IPS-15b (cell line): ENCODE results near the gene RTN4R.
"Not testable (repeated sequence)": the region's sequence is repeated elsewhere in the genome, so short reads cannot be mapped to it uniquely, and the experiment has no call there.

Source experiments
- H3K27me3 ChIP-seq: one replicate; pipeline ENCODE4 v1.6.1; 2013; ENCODE audit warnings: low read length; ENCODE audit not compliant: control insufficient read depth, insufficient read depth
- H3K36me3 ChIP-seq: one replicate; pipeline ENCODE4 v1.6.1; 2013; ENCODE audit warnings: low read length; ENCODE audit not compliant: control insufficient read depth, insufficient read depth
- H3K4me1 ChIP-seq: one replicate; pipeline ENCODE4 v1.6.1; 2013; ENCODE audit warnings: mild to moderate bottlenecking, low read length; ENCODE audit not compliant: control insufficient read depth, insufficient read depth
- H3K4me3 ChIP-seq: one replicate; pipeline ENCODE4 v1.5.1; 2013; ENCODE audit warnings: low read depth, low read length
- H3K9ac ChIP-seq: one replicate; pipeline ENCODE4 v1.6.1; 2013; ENCODE audit warnings: low read depth, mild to moderate bottlenecking, low read length
- H3K9me3 ChIP-seq: one replicate; pipeline ENCODE4 v1.6.1; 2013; ENCODE audit warnings: mild to moderate bottlenecking, low read length; ENCODE audit not compliant: control insufficient read depth, insufficient read depth

The RTN4R gene

GRCh38 chr22:20263404-20264281, 4.5 kb downstream of the RTN4R start:
- H3K27me3 ChIP-seq, H3K36me3 ChIP-seq, H3K9me3 ChIP-seq, H3K4me1 ChIP-seq, H3K9ac ChIP-seq, H3K4me3 ChIP-seq: not testable (repeated sequence)

DNA sequence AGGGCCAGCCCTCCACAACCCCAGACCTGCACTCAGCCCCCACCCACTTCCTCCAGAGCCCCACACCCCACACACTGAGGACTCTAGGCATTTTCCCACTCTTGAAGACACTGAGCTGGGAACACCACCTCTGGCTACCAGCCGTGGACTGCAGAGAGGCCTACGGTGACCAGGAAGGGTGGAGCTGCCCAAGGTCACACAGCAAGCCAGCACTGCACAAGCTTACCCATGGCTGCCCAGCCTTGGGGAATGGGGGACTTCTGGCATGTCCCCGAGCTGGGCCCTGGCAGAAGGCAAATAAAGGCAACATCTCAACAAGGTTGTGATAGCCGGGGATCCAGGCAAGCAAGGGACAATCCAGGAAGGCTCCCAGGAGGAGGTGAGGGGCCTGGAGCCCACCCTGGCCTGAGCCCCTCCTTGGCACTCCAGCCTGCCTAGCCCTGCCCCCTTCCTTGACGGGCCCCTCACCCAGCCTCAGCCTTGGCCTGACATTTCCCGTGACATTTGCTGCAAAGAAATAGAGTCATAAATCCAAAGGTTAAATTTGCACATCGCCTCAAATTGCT, 5.5 kb downstream of the RTN4R start:
- Histone ChIP-seq H3K4me3 (no peak overlapping the region), H3K9ac (no peak overlapping the region), H3K9me3 (no peaks in the 10 kb centered on the region), H3K36me3 (no peaks in the 10 kb centered on the region), H3K4me1 (no peaks in the 10 kb centered on the region), H3K27me3 (no peaks in the 10 kb centered on the region)

DNA sequence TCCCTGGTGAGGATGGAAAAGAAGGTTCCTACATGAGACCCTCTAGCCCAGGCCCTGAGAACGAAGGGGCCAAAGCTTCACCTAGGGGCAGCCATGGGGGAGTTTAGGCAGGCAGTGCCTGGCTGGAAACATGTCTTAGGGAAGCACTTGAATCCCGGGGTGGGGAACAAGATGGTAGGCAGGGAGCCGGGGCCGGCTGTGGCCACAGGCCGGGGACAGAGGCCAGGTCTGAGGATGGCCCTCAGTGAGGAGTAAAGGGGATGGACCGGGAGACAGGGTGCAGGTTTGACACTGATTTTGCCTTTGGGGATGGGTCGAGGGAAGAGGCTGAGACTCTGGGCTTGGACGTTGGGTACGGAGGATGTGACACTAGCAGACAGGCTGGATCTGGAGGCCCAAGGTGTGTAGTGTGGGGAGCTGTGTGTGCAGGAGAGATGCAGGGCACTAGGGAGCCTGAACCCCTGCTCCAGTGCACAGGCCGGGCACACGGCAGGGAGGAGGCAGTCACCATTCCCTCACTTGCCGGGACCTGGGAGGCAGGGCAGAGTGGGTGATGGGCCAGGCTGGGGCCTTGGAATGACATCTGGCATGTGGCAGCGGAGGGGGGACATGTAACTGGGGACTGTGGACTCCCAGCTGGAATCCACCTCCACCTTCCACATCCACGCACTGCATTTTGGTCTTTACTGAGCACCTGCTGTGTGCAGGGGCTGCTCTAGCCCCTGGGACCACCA, 6.1 kb downstream of the RTN4R start:
- H3K36me3 ChIP-seq = peaks cover 4% of the 10 kb centered on the region
- no peak overlapping the region for H3K9ac ChIP-seq
- H3K9me3 ChIP-seq = no peaks in the 10 kb centered on the region
- H3K4me3 ChIP-seq = no peak overlapping the region
- no peaks in the 10 kb centered on the region for H3K4me1 ChIP-seq
- no peaks in the 10 kb centered on the region for H3K27me3 ChIP-seq

DNA sequence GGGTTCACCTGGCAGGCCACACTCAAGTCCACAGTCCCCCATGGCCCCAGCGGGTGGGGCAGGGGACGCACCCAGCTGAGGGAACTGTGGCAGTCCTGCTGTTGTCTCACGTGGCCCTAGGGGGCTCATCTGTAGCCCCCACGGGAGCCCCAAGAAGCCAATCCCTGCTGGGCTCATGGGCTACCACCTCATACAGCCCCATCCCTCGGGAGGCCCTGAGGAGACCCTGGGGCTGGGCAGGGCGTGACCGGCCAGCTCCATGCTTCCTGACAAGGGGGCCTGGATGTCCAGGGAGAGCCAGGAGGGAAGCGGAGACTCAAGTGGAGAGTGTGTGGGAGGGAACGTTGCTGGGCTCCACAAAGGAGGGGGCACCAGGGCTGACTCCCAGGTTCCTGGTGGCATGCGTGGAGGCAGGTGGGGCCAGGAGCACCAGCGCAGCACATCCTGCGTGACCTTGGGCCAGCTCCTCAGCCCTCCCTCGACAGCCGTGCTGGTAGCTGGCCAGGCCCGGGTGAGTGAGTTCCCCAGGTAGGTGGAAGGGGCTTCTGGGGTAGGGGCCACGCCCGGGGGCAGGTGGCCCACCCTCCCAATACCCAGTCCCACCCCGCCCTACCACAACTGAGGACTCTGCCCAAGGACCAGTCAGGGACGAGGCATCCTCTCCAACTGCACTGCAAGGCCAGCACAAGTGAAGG, 7.9 kb downstream of the RTN4R start:
- H3K4me1 ChIP-seq = no peaks in the 10 kb centered on the region
- no peaks in the 10 kb centered on the region for H3K27me3 ChIP-seq
- H3K9ac ChIP-seq = no peak overlapping the region
- H3K9me3 ChIP-seq = no peaks in the 10 kb centered on the region
- H3K4me3 ChIP-seq = no peak overlapping the region
- peaks cover 5% of the 10 kb centered on the region for H3K36me3 ChIP-seq

- no peak overlapping the region for H3K4me3 ChIP-seq
- H3K4me1 ChIP-seq = no peaks in the 10 kb centered on the region
- peaks cover 5% of the 10 kb centered on the region for H3K36me3 ChIP-seq
- no peaks in the 10 kb centered on the region for H3K27me3 ChIP-seq
- no peaks in the 10 kb centered on the region for H3K9me3 ChIP-seq
- no peak overlapping the region for H3K9ac ChIP-seq
Measured at GRCh38 chr22:20259327-20259688, 8.8 kb downstream of the RTN4R start.

DNA sequence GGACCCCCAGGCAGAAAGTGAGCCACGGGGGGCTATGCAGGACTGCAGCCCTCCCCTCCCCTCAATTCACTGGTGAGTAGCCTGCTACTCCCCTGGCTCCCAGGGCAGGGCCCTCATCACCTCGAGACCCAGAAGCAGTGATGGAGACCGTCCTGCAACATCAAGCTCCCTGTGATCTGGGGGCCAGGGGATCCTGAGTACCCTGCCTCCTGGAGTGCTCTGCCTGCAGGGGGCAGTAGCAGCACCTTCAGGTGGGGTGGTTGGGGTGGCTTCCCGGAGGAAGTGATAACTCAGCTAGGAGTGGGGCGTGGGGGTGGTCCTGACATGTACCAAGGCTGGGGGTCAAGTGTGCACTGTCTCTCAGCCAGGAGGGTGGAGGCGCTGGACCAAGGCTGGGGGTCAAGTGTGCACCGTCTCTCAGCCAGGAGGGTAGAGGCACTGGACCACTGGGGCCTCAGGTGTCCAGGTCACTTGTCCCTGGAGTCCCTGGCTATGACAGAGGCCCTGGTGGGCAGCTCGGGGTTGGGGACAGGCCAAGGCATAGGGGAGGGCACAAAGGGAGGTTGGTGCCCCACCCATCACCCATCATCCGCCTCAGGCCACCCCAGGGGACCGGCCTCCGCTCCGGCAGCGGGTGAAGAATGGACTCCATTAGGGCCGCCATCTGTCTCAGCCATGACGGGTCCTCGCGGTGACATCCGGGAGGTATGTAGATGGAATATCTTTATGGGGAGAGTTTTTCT, 9.4 kb downstream of the RTN4R start:
- Histone ChIP-seq H3K27me3 (no peaks in the 10 kb centered on the region), H3K9ac (no peak overlapping the region), H3K4me3 (no peak overlapping the region), H3K9me3 (no peaks in the 10 kb centered on the region), H3K4me1 (no peaks in the 10 kb centered on the region), H3K36me3 (peaks cover 5% of the 10 kb centered on the region)

DNA sequence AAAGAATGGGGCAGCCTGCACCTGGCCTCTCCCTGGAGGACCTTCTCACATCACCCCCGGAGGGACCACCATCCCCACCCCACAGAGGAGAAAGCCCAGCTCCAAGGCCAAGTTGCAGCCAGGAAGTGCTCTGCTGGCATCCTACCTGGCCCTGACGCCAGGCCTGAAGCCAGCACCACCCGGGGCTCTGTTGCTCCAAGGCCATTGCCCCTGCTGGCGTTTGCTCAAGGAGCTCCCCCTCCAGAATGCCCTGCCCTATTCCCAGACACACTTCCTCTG, 10.2 kb downstream of the RTN4R start:
- Histone ChIP-seq H3K9ac (no peak overlapping the region), H3K36me3 (peaks cover 5% of the 10 kb centered on the region), H3K4me3 (no peak overlapping the region), H3K4me1 (no peaks in the 10 kb centered on the region), H3K27me3 (no peaks in the 10 kb centered on the region), H3K9me3 (no peaks in the 10 kb centered on the region)

DNA sequence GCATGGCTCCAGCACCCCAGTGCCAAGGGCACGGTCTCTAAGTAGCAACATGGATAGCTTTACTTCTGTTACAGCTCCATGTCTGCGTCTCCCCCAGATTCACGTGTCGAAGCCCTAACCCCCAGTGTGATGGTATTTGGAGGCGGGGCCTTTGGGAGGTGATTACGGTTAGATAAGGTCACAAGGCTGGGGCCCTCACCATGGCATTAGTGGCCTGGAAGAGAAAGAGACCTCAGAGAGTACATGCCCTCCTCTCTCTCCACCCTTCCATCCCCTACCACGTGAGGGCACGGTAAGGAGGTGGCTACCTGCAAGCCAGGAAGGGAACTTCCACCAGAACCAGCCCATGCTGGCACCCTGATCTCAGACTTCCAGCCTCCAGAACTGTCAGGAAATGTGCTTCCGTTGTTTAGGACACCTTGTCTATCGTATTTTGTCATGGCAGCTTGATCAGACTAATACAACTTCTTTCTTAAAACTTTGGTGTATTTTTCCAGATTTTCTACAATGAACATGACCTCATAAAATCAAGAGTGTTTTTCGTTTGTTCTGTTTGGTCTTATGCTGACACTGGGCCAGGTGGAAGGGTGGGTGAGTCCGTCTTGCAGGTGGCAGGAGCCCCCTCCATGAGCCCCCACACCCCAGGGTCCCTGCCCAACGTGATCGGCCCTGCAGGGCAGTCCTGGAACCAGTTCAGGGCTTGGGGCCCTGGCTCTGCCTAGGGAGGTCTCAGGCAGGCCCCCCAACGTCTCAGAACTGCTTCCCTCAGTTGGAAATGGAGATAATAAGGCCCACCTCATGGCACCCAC, 10.7 kb downstream of the RTN4R start:
- Histone ChIP-seq H3K27me3 (no peaks in the 10 kb centered on the region), H3K9ac (no peak overlapping the region), H3K9me3 (no peaks in the 10 kb centered on the region), H3K4me1 (no peaks in the 10 kb centered on the region), H3K36me3 (peaks cover 5% of the 10 kb centered on the region), H3K4me3 (no peak overlapping the region)

GRCh38 chr22:20256551-20257211, 11.4 kb downstream of the RTN4R start:
- Histone ChIP-seq H3K4me1 (no peaks in the 10 kb centered on the region), H3K27me3 (no peaks in the 10 kb centered on the region), H3K36me3 (peaks cover 5% of the 10 kb centered on the region), H3K4me3 (no peak overlapping the region), H3K9ac (no peak overlapping the region), H3K9me3 (no peaks in the 10 kb centered on the region)

DNA sequence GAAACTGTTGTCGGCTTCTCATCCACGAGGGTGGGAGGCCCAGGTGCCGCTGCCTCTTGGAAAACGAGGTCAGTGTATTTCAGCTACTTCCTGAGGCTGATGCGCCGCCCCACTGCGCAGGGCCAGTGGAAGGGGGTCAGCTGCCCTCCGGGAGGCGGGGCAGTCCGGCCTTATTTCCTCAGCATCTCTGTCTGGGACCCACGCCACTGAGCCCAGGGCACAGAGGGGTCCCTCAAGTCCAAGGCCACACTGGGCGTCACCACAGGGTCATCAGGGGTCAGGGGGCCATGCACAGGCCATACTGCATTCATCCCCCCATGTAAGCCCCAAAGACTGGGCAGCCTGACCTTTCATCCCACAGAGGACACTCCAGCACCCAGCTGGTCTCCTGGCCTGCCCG, 12.1 kb downstream of the RTN4R start:
- Histone ChIP-seq H3K4me1 (no peaks in the 10 kb centered on the region), H3K9ac (no peak overlapping the region), H3K9me3 (no peaks in the 10 kb centered on the region)

More for the DNA sequence above, 12.1 kb downstream of the RTN4R start:
- Histone ChIP-seq H3K4me3 (no peak overlapping the region), H3K27me3 (no peaks in the 10 kb centered on the region), H3K36me3 (peaks cover 5% of the 10 kb centered on the region)
